GM12891 (cell line): Measurements from ENCODE around the gene MFGE8.
A peak's percentile ranks its signal among the peaks of the same experiment; 100 is the strongest.

Source experiments
- DNase-seq: peaks from one replicate; pipeline ENCODE4 v3.0.0; 2011; ENCODE audit warnings: low spot score; ENCODE audit not compliant: insufficient read length
- FAIRE-seq: peaks from 2 replicates; lab custom pipeline; 2011; peaks lifted over from hg19 to GRCh38; lab: Jason Lieb, UNC
- PAX5 ChIP-seq: IDR thresholded peaks from 2 replicates; pipeline ENCODE4 v1.6.1; 2011; ENCODE audit warnings: low read length, moderate library complexity, mild to moderate bottlenecking; ENCODE audit not compliant: insufficient read depth, severe bottlenecking
- POLR2A ChIP-seq: IDR thresholded peaks from 2 replicates; pipeline ENCODE4 v1.6.1; 2011; ENCODE audit warnings: low read depth, low read length, control low read depth
- POLR2AphosphoS5 ChIP-seq: IDR thresholded peaks from 2 replicates; pipeline ENCODE4 v1.6.1; 2011; ENCODE audit warnings: low read depth, low read length, control low read depth
- POU2F2 ChIP-seq: IDR thresholded peaks from 2 replicates; pipeline ENCODE4 v1.6.1; 2011; ENCODE audit warnings: low read depth, mild to moderate bottlenecking, control low read depth, low read length, moderate library complexity
- SPI1 ChIP-seq: IDR thresholded peaks from 2 replicates; pipeline ENCODE4 v1.6.1; 2011; ENCODE audit warnings: low read depth, low read length, control low read depth
- TAF1 ChIP-seq: IDR thresholded peaks from 2 replicates; pipeline ENCODE4 v1.6.1; 2011; ENCODE audit warnings: low read depth, low read length, control low read depth

The MFGE8 gene

GRCh38 chr15:88900309-88900981 is 12.7 kb downstream of the MFGE8 start:
- DNase-seq (no peak), FAIRE-seq (no peak)
- TF ChIP-seq POLR2AphosphoS5 = no peak
- TF ChIP-seq PAX5 = no peak
- TF ChIP-seq POLR2A = no peak
- no peak for TF ChIP-seq TAF1
- no peak for TF ChIP-seq POU2F2

DNA sequence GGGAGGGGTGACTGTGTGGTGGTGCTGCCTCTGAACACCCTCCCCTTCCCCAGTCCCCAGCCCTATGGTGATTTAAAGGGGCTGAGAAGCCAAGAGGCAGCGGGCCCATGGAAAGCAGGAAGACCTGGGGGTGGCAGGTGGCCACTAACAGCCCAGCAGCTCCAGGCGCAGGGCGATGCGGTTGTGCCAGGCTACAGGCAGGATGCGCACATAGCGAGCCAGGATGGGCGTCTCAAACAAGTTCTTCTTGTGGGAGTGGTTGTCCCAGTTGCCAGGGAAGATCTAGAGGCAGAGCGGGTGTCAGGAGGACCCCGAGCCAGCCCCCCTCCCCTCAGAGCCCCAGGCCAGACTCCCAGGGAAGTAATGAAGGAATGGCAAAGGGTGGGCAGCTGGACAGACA is 13.9 kb downstream of the MFGE8 start:
- DNase-seq = no peak
- FAIRE-seq = no peak
- no peak for TF ChIP-seq TAF1
- TF ChIP-seq POU2F2 = no peak
- no peak for TF ChIP-seq POLR2AphosphoS5
- TF ChIP-seq PAX5 = no peak
- no peak for TF ChIP-seq POLR2A
- TF ChIP-seq SPI1 = no peak

DNA sequence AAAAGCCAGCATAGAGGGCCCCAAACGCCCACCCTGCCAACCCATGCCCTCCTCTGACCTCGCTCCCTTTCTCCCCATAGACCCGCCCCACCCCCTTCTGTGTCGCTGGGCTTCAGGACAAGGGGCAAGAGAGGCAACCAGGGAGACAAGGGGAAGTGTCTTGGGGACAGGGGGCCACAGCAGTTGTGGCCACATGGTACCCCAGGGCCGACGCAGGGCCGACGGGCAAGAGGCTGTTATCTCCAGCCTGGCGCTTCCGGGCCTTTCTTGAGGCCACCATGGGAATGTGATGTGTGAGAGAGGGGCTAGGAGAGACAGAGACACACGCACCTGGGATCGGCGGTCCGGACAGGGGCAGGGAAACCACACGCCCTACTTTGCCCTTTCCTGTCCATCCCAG is 14.4 kb downstream of the MFGE8 start:
- DNase-seq = no peak
- no peak for FAIRE-seq
- TF ChIP-seq PAX5 = no peak
- TF ChIP-seq SPI1 = no peak
- TF ChIP-seq TAF1 = no peak
- no peak for TF ChIP-seq POLR2AphosphoS5
- no peak for TF ChIP-seq POU2F2
- TF ChIP-seq POLR2A = no peak

- DNase-seq (no peak), FAIRE-seq (peak; percentile 66)
- TF ChIP-seq POLR2A = no peak
- TF ChIP-seq TAF1 = no peak
- no peak for TF ChIP-seq POLR2AphosphoS5
- TF ChIP-seq SPI1 = no peak
Measured at GRCh38 chr15:88897456-88898194, 15.6 kb downstream of the MFGE8 start.

GRCh38 chr15:88897142-88897455 is 16.1 kb downstream of the MFGE8 start:
- DNase-seq (no peak), FAIRE-seq (no peak)
- no peak for TF ChIP-seq POU2F2
- no peak for TF ChIP-seq POLR2A
- no peak for TF ChIP-seq TAF1
- no peak for TF ChIP-seq SPI1
- no peak for TF ChIP-seq PAX5
- TF ChIP-seq POLR2AphosphoS5 = no peak

- no peak for DNase-seq
- no peak for FAIRE-seq
- TF ChIP-seq PAX5 (no peak), POU2F2 (no peak), POLR2A (no peak), POLR2AphosphoS5 (no peak), TAF1 (no peak), SPI1 (no peak)
Measured at GRCh38 chr15:88896333-88897033, 16.7 kb downstream of the MFGE8 start.

- DNase-seq (peak; percentile 60), FAIRE-seq (no peak)
- TF ChIP-seq POLR2AphosphoS5 = no peak
- no peak for TF ChIP-seq PAX5
- no peak for TF ChIP-seq SPI1
- TF ChIP-seq POLR2A = no peak
Measured at GRCh38 chr15:88894819-88895767, 18.1 kb downstream of the MFGE8 start, which contains the start of gene HAPLN3. Gene HAPLN3, minus strand, starts transcription at chr15:88895544. Its CDS starts 8,246 bp downstream, at chr15:88887298.

GRCh38 chr15:88894348-88894818 is 18.8 kb downstream of the MFGE8 start:
- TF ChIP-seq PAX5 = no peak
- no peak for TF ChIP-seq POLR2A
- TF ChIP-seq TAF1 = no peak
- TF ChIP-seq SPI1 = no peak
- TF ChIP-seq POU2F2 = no peak
- TF ChIP-seq POLR2AphosphoS5 = no peak
- DNase-seq (peak; percentile 70), FAIRE-seq (peak; percentile 74)
